GM19463 (cell line): ENCODE data around the gene DAGLA.

Experiments
- ATAC-seq: cut with Tn5 transposase; IDR thresholded peaks from one replicate; pipeline ENCODE4 v1.9.1; 2021; ENCODE audit warnings: mild to moderate bottlenecking, moderate library complexity; ENCODE audit not compliant: unreplicated experiment

The DAGLA gene

DNA sequence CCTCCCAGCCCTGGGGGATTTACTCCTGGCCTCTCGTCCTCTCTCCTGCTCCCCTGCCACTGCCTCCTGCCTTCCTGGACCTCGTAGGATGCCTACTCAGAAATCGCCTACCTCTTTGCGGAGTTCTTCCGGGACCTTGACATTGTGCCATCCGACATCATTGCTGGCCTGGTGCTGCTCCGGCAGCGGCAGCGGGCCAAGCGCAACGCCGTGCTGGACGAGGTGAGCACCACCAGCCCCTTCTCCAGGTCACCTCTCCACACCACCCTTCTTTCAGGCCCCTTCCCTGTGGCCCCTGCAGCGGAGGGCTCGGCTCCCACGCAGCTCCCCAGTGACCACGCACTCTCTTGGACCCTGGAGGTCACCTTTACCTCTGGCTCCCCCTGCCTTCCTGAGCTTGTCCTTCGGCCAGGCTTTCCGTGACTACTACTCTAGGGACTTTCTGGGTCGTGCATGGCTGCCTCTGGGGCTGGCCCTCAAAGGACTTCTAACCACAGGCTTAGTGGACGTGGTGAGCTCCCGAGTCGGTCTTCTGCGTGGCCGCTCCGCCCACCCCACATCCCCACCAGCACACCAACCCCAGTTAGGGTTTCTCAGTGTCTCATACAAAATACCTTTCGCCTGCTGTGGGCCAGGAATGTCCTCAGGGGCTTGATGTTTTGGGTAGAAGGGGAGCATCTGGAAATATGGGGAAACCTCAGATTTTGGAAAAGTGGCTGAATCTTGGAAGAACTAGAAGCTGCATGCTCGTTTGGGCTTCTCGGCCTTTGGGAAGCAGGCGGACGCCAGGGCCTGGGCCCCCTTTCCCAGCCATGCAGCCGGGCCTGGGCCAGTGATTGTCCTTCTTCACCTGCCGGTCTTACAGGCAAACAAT lies 48.1 kb downstream of the DAGLA start:
- no peak for ATAC-seq

DNA sequence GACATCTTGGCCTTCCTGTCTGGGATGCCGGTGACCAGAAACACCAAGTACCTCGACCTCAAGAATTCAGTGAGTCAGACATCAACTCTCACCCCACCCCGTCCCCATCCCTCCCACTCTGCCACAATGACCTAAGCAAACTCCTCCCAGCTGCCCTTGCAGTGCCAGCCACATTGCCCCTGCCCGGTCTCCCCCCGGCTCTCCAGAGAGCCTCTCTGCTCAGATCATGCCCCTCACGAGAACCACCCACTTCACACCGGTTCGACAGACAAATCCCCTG lies 48.7 kb downstream of the DAGLA start:
- no peak for ATAC-seq

DNA sequence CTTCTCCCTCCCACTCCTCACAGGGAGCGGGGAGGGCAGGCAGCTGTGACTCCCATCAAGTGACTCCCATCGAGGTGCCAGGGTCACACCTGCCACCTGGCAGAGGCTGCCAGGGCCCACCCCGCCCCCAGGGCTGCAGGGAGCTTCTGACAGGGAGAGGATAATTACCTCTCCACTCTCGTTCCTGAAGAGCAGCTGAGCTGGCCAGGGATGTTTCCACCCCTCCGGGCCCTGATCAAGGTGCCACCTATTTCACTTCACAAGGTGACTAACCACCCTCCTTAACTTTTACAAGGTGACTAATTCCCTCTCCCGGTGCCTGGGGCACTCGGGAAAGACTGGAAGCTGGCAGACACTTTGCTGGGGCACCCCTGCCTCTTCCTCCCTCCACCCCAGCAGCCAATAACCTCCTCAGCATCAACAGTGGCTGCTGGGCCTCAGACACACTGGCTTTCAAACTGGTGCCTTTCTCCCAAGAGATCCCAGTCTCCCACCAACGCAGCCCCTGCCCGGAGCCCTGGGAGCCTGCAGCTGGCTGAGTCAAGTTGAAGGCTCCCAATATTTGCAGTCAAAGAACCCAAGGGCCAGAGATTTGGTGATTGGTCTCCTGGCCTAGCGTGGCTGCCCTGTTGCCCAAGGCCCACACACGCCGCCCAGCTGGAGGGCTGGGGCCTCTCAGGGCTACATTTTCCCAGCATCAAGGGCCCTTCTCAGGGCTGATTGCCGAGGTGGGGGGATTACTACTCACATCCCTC lies 50.2 kb downstream of the DAGLA start:
- ATAC-seq: no peak

DNA sequence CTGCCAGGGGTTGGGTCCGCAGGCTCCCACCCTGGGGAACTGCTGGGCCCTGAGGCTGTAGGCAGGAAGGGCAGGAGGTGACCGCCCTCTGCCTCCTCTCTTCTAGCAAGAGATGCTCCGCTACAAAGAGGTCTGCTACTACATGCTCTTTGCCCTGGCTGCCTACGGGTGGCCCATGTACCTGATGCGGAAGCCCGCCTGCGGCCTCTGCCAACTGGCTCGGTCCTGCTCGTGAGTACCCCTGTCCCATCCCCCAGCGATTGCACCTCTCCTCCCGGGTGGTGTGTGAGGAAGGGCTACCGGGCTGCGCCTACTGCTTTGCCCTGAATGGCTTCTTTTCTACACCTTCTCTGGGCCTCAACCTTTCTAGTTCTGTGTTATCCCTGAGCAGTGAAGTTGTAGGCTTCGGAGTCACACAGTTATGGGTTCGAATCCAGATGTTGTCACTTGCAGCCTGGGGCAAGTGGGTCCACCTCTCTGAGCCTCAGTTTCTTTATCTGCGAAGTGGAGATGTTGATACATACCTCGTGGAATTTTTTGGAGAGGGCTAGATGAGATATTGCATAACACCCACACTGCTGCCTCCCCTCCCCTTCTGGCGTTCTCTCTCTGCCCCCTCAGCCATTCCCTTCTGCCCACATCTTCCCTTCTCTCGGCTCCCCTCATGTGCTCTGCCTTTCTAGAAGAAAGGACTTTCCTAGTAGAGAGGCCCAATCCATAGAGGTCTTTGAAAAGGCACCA lies 51.2 kb downstream of the DAGLA start:
- no peak for ATAC-seq

DNA sequence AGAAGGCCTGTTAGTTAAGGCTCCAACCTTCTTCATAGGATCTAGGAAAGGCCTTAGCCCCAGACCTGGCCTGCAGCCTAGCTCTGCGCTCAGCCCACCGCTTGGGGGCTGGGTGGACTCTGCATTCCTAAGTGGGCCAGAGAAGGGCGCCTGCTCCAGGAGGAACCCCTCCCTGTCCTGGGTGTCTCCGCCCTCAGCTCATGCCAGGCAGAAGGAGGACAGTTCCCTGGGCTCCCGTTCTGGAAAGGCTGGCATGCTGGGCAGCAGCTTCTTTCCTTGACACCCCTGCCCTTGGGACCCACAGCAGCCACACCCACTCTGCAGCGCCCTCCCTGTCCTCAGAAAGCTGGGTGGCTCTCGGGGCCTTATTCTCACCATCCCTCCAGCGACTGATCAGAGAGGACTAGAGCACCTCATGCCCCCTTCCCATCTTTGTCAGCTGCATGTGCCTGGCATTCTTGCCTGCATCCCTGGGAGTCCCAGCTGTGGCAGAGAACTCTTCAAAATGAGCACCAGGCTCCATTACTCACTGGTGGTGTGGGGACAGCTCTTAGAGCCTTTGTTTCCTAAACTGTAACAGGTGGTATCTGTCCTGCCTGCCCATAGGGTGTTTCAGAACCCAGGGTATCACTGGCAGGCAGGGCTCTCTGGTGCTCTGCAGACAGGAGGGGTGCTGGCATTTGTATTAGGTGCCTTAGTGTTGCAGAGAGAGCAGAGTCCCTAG lies 51.9 kb downstream of the DAGLA start:
- no peak for ATAC-seq

DNA sequence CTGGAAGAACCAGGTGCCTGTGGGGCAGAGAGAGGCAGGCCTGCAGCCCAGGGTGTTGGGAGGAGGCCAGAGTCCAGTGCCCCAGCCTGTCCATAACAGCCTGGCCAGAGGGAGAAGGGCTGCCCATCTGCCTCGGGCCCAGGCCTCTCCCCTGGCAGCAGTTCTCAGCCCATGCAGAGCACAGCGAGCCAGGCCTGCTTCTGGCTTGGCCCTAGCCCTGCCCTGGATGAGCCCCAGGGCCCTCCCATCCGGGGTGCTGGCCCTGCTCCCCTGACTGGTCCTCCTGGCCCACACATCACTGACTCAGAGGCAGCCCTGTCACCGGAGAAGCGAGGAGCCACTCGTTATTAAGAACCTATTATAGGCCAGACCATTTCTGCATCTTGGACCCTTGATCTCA lies 52.5 kb downstream of the DAGLA start:
- ATAC-seq: no peak

DNA sequence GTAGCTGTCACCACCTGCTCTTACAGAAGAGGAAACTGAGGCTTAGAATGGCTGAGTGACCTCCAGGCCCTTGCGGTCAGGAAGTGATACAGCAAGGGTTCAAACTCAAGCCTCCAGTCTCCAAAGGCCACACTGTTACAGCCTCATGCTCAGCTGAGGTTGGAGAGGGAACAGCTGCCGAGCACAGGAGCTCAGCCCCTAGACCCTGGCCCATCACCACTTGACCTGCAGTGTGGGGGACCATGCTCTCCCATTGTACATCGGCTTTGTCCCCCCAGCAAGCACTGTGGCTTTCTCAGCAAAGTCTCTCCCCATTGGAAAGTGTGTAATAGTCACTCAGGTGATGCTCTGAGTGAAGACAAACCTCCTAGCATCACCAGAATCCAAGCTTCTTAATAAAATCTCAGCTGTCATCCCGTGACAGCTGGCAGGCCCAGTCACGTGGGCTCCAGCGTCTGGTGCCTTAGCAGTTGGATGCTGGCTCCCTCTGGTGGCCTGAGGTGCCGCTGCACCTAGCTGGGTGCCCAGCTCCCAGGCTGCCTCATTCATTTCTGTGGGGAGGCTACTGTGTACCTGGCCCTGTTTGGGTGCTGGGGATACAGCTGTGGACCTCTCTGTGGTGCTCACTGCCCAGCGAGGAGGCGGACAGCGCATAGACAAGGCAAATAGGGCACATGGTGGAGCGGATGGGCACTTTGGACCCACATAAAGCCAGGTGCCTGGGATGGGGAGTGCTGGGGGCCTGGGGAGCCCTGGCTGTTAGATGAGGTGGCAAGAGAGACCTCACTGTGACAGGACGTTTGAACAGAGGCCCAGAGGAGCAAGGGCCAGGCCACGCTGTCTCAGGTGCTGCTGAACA lies 53.2 kb downstream of the DAGLA start:
- peak; percentile 94 for ATAC-seq

DNA sequence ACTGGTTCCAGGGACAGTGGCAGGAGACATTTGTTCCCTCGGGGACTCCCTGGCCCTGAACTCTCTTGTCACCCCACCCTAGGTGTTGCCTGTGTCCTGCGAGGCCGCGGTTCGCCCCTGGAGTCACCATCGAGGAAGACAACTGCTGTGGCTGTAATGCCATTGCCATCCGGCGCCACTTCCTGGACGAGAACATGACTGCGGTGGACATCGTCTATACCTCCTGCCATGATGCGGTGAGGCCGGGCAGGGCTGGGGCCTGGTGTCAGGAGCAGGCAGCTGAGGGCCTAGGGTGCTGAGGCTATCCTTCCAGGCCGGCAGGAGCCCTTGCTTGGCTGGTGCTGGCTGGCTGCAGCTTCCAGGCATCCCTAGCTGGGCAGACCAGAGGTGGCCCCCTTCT lies 54.6 kb downstream of the DAGLA start:
- ATAC-seq: no peak

DNA sequence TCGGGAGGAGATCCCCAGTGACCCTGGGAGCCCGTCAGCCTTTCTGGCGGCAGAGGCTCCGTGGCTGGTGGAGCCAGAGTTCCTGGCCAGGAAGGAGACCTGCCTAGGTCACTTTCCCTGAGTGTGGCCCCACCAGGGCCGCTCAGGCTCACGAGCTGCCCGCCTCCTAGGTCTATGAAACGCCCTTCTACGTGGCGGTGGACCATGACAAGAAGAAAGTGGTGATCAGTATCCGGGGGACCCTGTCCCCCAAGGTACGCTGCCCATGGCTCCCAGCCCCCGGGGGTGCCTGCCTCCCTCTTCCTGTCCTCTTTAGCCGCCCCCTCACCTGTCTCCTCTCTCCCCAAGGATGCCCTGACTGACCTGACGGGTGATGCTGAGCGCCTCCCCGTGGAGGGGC lies 55.2 kb downstream of the DAGLA start:
- no peak for ATAC-seq

DNA sequence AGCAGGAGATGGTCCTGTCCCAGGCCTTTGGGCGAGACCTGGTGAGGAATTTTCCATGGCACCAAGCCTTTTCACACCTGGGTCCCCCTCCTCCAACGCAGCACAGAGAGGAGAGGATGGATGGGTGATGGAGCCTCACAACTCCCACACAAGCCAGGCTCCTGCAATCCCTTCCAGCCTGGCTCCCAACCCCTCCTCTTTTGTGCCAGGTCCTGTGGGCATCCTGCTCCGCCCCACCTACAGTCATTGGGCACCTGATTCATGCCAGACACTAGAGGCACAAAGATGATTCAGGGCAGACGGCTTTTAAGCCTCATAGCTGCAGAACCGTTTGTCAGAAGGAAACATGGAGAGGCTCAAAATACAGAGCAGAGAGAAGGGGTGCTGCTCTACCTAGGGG lies 56.1 kb downstream of the DAGLA start:
- ATAC-seq: no peak

DNA sequence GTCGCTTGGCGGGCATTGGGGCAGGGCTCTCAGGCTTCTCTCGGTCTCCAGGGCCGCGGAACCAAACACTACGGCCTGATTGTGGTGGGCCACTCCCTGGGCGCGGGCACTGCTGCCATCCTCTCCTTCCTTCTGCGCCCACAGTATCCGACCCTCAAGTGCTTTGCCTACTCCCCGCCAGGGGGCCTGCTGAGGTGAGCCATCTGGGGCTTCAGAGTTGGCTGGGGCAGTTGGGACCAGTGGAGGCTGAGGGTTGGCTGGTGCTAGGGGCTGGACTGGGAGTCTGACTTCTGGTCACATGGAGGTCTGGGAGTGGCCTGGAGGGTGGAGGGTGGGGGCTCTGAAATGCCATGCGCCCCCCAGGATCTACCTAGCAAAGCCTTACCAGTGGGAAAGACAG lies 56.9 kb downstream of the DAGLA start:
- ATAC-seq: no peak

DNA sequence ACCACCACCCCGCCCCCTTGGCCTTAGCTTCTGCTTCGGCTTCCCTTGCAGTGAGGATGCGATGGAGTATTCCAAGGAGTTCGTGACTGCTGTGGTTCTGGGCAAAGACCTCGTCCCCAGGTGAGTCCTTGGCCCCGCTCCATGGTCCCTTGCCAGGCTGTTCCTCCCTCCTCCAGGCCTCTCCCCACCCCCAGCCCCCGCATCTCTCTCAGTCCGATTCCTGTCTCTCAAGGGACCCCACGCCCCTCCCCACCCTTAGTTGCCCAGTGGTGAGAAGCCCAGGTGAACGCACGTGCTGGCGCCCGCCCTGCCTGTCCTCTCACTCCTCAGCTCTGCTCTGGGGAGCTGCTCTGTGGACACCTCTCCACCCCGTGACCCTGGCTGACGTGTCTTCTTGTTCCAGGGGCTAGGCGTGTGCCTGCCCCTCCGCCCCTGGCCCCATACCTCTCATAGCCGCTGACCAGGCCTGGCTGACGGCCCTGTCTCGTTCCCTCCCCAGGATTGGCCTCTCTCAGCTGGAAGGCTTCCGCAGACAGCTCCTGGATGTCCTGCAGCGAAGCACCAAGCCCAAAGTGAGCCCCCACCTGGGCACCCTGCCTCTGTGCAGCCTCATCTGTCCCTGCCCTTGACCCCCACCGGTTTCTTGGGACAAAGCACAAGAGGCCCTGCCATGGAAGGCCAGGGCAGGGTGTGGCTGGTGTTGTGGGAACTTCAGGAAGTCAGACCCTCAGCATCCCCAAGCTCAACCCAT lies 57.6 kb downstream of the DAGLA start:
- no peak for ATAC-seq

DNA sequence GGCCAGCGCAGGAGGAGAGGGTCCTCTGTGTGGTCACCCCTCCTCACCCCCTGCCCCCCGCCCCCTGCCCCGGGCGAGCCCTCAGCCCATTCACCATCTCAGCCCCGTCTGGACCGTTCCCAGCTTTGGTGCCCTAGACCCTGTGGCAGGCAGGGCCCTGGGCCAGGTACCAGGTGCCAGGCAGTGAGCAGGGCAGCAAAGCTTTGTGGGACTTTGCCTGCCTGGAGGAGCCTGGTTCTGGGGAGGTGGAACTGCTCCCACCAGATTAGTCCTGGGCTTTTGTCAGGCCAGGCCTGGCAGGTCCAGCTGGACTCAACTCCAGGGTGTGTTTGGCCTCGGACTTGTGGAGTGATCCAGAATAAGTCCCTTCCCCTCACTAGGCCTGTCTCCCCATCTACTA lies 58.6 kb downstream of the DAGLA start:
- ATAC-seq: no peak

DNA sequence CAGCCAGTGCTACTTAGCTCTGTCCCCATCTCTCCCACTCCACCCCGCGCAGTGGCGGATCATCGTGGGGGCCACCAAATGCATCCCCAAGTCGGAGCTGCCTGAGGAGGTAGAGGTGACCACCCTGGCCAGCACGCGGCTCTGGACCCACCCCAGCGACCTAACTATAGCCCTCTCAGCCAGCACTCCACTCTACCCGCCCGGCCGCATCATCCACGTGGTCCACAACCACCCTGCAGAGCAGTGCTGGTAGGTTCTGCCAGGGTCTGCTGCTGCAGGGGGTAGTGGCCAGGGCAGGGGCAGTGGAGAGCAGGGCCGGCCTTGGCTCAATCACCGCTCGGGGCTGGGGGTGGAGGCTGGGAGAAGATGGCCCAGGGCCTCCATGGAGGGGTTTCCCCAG lies 59.2 kb downstream of the DAGLA start:
- ATAC-seq: no peak

DNA sequence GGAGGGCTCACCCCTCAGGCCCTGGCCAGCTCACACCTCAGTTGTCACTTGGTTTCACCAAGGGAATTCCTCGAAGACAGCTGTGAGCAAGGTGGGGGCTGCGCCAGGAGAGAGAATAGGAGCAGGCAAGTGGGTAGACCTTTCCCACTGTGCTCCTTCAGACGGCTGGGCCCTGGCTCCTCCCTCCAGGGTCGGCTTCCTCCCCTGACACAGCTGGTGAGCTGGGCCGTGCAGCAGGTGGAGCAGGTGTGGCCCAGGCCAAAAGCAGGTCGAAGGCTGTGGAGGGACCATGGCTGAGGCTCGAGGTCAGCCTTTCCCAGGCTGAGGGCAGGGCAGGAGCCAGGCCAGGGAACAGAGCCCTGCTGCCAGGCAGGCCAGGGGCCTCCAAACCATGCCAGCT lies 59.8 kb downstream of the DAGLA start:
- ATAC-seq: no peak

DNA sequence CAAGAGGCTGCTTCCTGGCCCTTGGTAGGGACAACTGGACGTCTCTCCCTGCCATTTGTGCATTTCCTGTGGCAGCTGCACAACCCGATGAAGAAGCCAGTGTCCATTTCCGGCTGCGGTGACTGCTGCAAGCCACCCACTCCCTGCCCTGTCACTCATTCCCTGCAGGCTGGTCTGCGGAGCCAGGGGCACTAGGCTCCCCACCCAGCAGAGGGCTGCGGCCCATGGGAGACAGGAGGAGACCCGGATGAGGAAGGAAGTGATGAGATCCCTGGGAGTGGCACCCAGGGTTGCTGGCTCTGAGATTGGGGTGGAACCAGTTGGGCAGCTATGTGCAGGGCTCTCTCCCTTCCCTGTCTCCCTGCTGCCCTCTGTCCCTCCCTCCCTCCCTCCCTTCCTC lies 62.2 kb downstream of the DAGLA start:
- no peak for ATAC-seq

DNA sequence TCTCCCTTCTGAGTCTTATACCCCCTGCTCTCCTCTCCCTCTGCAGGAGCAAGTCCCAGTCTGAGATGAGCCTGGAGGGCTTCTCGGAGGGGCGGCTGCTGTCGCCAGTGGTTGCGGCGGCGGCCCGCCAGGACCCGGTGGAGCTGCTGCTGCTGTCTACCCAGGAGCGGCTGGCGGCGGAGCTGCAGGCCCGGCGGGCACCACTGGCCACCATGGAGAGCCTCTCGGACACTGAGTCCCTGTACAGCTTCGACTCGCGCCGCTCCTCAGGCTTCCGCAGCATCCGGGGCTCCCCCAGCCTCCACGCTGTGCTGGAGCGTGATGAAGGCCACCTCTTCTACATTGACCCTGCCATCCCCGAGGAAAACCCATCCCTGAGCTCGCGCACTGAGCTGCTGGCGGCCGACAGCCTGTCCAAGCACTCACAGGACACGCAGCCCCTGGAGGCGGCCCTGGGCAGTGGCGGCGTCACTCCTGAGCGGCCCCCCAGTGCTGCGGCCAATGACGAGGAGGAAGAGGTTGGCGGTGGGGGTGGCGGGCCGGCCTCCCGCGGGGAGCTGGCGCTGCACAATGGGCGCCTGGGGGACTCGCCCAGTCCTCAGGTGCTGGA lies 63.4 kb downstream of the DAGLA start:
- ATAC-seq: no peak

DNA sequence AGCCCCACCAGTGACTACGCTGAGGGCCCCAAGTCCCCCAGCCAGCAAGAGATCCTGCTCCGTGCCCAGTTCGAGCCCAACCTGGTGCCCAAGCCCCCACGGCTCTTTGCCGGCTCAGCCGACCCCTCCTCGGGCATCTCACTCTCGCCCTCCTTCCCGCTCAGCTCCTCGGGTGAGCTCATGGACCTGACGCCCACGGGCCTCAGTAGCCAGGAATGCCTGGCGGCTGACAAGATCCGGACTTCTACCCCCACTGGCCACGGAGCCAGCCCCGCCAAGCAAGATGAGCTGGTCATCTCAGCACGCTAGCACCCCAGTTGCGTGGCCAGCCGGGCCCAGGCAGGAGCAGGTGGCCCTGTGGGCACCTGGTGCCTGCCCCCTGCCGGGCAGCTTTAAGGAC lies 64.0 kb downstream of the DAGLA start:
- ATAC-seq: no peak

DNA sequence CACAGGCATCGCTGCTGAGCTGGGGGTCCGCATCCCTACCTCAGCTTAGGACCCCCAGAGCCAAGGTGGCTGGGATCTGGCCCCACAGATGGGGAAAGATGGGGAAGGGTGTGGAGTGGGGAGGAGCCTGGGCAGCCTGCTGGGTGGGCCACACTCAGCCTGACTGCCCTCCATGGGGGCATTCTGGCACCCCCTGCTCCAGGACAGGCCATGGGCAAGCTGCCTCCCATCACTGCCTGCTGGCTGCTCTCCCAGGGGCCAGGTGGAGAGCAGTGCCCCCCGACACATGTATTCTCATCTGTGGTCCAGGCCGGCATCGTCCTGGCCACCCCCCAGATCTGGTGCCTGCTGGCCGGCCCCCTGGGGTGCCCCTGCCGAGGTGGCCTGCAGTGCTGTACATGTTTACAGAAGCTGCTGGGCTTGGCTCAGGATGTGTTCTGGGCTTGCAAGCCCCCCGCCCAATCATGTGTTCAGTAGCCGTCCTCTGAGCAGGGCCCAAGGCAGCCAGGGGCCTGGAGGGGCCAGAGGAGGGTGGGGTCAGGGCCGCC lies 64.5 kb downstream of the DAGLA start:
- ATAC-seq: no peak
